H1 (cell line): ENCODE data around the gene S100A11. TPM values are rescaled to one million over a fixed set of nuclear protein-coding genes. Genes with fewer than 3 reads are reported as not detected.

ENCODE experiments used
- CTCF ChIA-PET: fragments of 300-600 bp; sonication (Branson Sonifier 250); formaldehyde crosslinking; loops from one replicate; lab custom pipeline; 2021; ENCODE audit not compliant: partially characterized antibody; lab: Charles Lee
- POLR2A ChIA-PET: fragments of 300-600 bp; sonication (Branson Sonifier 250); formaldehyde crosslinking; loops from one replicate; lab custom pipeline; 2021; ENCODE audit warnings: inconsistent platforms; ENCODE audit not compliant: partially characterized antibody; lab: Charles Lee
- DNase-seq, 2 experiments: peaks; one replicate each; pipeline versions ENCODE4 v3.0.0 to v3.0.0-alpha.2; 2010 to 2022; ENCODE audit warnings: low spot score in 2 of 2, low read depth in 1 of 2, mixed read lengths in 1 of 2
- FAIRE-seq: peaks from 2 replicates; lab custom pipeline; 2011; peaks lifted over from hg19 to GRCh38; lab: Jason Lieb, UNC
- H2AFZ ChIP-seq: 2 replicates; pipeline ENCODE4 v1.8.1; 2012; ENCODE audit warnings: low read length, inconsistent platforms
- H2AK5ac ChIP-seq: 2 replicates; pipeline ENCODE4 v1.6.1; 2013; ENCODE audit warnings: low read depth, low read length
- H2BK120ac ChIP-seq: replicated peaks from 2 replicates; pipeline ENCODE3; 2013; ENCODE audit warnings: low read depth, low read length, inconsistent platforms
- H2BK12ac ChIP-seq: 2 replicates; pipeline ENCODE4 v1.6.1; 2013; ENCODE audit warnings: low read depth, low read length
- H2BK15ac ChIP-seq: 2 replicates; pipeline ENCODE4 v1.6.1; 2013; ENCODE audit warnings: low read length
- H2BK20ac ChIP-seq: 2 replicates; pipeline ENCODE4 v1.6.1; 2013; ENCODE audit warnings: low read length
- H2BK5ac ChIP-seq: 2 replicates; pipeline ENCODE4 v1.6.1; 2013; ENCODE audit warnings: low read depth, low read length
- H3K14ac ChIP-seq: 2 replicates; pipeline ENCODE4 v1.6.1; 2013; ENCODE audit warnings: inconsistent platforms; ENCODE audit not compliant: insufficient read length
- H3K18ac ChIP-seq: 2 replicates; pipeline ENCODE4 v1.6.1; 2013; ENCODE audit warnings: low read length; ENCODE audit errors: extremely low read depth
- H3K23ac ChIP-seq: 2 replicates; pipeline ENCODE4 v1.6.1; 2013; ENCODE audit warnings: inconsistent platforms; ENCODE audit not compliant: insufficient read length
- H3K23me2 ChIP-seq: 2 replicates; pipeline ENCODE4 v1.6.1; 2013; ENCODE audit warnings: low read depth, low read length
- H3K27ac ChIP-seq: 2 replicates; pipeline ENCODE4 v1.6.1; 2011; ENCODE audit warnings: low read depth, low read length, inconsistent platforms
- H3K27me3 ChIP-seq, 4 experiments: replicated peaks in 1 of 4; 1 replicate in 1 of 4; 2 replicates in 3 of 4; pipeline versions ENCODE4 v1.6.1 to v1.8.1; 2011 to 2013; ENCODE audit warnings: low read length in 3 of 4, mild to moderate bottlenecking in 3 of 4, inconsistent platforms in 2 of 4, mixed read lengths in 2 of 4, moderate library complexity in 1 of 4; ENCODE audit not compliant: control insufficient read depth in 3 of 4, insufficient read depth in 3 of 4; ENCODE audit errors: extremely low read depth in 1 of 4
- H3K36me3 ChIP-seq, 4 experiments: 2 replicates each; pipeline versions ENCODE4 v1.6.1 to v1.8.1; 2011 to 2013; ENCODE audit warnings: mild to moderate bottlenecking in 4 of 4, low read length in 3 of 4, moderate library complexity in 2 of 4, control low read depth in 1 of 4, inconsistent platforms in 1 of 4; ENCODE audit not compliant: insufficient read depth in 4 of 4, control insufficient read depth in 2 of 4
- H3K4ac ChIP-seq: replicated peaks from 2 replicates; pipeline ENCODE3; 2013; ENCODE audit warnings: low read length, low read depth, mixed read lengths, inconsistent platforms; ENCODE audit not compliant: insufficient read length
- H3K4me1 ChIP-seq, 4 experiments: replicated peaks in 1 of 4; 1 replicate in 1 of 4; 2 replicates in 3 of 4; pipeline versions ENCODE4 v1.6.1 to v1.8.1; 2011 to 2013; ENCODE audit warnings: low read length in 3 of 4, inconsistent platforms in 2 of 4, mixed read lengths in 1 of 4; ENCODE audit not compliant: insufficient read depth in 4 of 4, control insufficient read depth in 3 of 4
- H3K4me2 ChIP-seq, 2 experiments: 2 replicates each; pipeline versions ENCODE4 v1.6.1 to v1.8.1; 2011 to 2013; ENCODE audit warnings: low read depth in 2 of 2, low read length in 2 of 2, control low read depth in 1 of 2, inconsistent platforms in 1 of 2, mild to moderate bottlenecking in 1 of 2; ENCODE audit not compliant: insufficient read depth in 1 of 2
- H3K4me3 ChIP-seq, 4 experiments: fragments of 200-600, 300-600 bp in 1 of 4; sonication (generic), shearing (Covaris generic), sonication (Bioruptor Twin) in 1 of 4; 2 replicates each; pipeline versions ENCODE4 v1.5.1 to v1.8.1; 2011 to 2016; ENCODE audit warnings: low read length in 4 of 4, low read depth in 3 of 4, control low read depth in 2 of 4, inconsistent platforms in 2 of 4, mild to moderate bottlenecking in 2 of 4, mixed read lengths in 1 of 4, moderate library complexity in 1 of 4; ENCODE audit not compliant: insufficient read depth in 2 of 4; ENCODE audit errors: extremely low read depth in 1 of 4
- H3K56ac ChIP-seq: replicated peaks from 2 replicates; pipeline ENCODE3; 2013; ENCODE audit warnings: low read depth, mild to moderate bottlenecking, mixed read lengths, low read length, inconsistent platforms; ENCODE audit not compliant: insufficient read length
- H3K79me1 ChIP-seq: 2 replicates; pipeline ENCODE4 v1.6.1; 2013; ENCODE audit warnings: low read depth, low read length, control low read depth
- H3K79me2 ChIP-seq, 2 experiments: 2 replicates each; pipeline versions ENCODE4 v1.6.1 to v1.8.1; 2012 to 2013; ENCODE audit warnings: low read length in 2 of 2, mild to moderate bottlenecking in 2 of 2, inconsistent platforms in 1 of 2; ENCODE audit not compliant: insufficient read depth in 2 of 2, control insufficient read depth in 1 of 2
- H3K9ac ChIP-seq, 4 experiments: replicated peaks in 1 of 4; 1 replicate in 1 of 4; 2 replicates in 3 of 4; pipeline versions ENCODE4 v1.6.1 to v1.8.1; 2011 to 2013; ENCODE audit warnings: low read depth in 3 of 4, low read length in 3 of 4, control low read depth in 2 of 4, mild to moderate bottlenecking in 2 of 4, moderate library complexity in 2 of 4, inconsistent platforms in 1 of 4; ENCODE audit errors: extremely low read depth in 1 of 4
- H3K9me3 ChIP-seq, 2 experiments: 2 replicates each; pipeline versions ENCODE4 v1.6.1 to v1.8.1; 2012 to 2013; ENCODE audit warnings: mild to moderate bottlenecking in 2 of 2, moderate library complexity in 2 of 2, control low read depth in 1 of 2, inconsistent platforms in 1 of 2, low read depth in 1 of 2, low read length in 1 of 2, mixed read lengths in 1 of 2; ENCODE audit not compliant: insufficient read depth in 2 of 2
- H4K20me1 ChIP-seq, 2 experiments: replicated peaks in 1 of 2; 2 replicates each; pipeline versions ENCODE3 to v1.8.1; 2011 to 2013; ENCODE audit warnings: inconsistent platforms in 2 of 2, low read length in 2 of 2, mild to moderate bottlenecking in 1 of 2; ENCODE audit not compliant: insufficient read depth in 2 of 2, control insufficient read depth in 1 of 2
- H4K5ac ChIP-seq: 2 replicates; pipeline ENCODE4 v1.6.1; 2013; ENCODE audit warnings: low read length, low read depth, mixed read lengths, inconsistent platforms; ENCODE audit not compliant: insufficient read length
- H4K8ac ChIP-seq: 2 replicates; pipeline ENCODE4 v1.8.0; 2013; ENCODE audit warnings: mild to moderate bottlenecking, moderate library complexity, low read length, inconsistent platforms; ENCODE audit not compliant: insufficient read depth; ENCODE audit errors: extremely low read depth
- H4K91ac ChIP-seq: replicated peaks from 2 replicates; pipeline ENCODE3; 2013; ENCODE audit warnings: low read length, mixed read lengths, inconsistent platforms; ENCODE audit not compliant: insufficient read length
- CBX8 ChIP-seq: fragments of 300-800, 300-1000 bp; sonication (generic); IDR thresholded peaks from 2 replicates; pipeline ENCODE4 v1.7.1; 2016; ENCODE audit warnings: low read depth, low read length, borderline replicate concordance
- EZH2 ChIP-seq: fragments of 200-600 bp; sonication (generic); IDR thresholded peaks from 2 replicates; pipeline ENCODE4 v1.7.1; 2012; ENCODE audit warnings: low read depth, mild to moderate bottlenecking, moderate library complexity, low read length, inconsistent platforms; ENCODE audit not compliant: severe bottlenecking
- POLR2A ChIP-seq, 2 experiments: IDR thresholded peaks; 1 replicate in 1 of 2; 2 replicates in 1 of 2; pipeline ENCODE4 v1.6.1; 2011; ENCODE audit warnings: low read depth in 2 of 2, low read length in 2 of 2, mild to moderate bottlenecking in 2 of 2; ENCODE audit errors: control extremely low read depth in 1 of 2
- SAP30 ChIP-seq: fragments of 300-600 bp; sonication (generic); IDR thresholded peaks from 2 replicates; pipeline ENCODE4 v1.7.1; 2012; ENCODE audit warnings: low read length, moderate library complexity, mild to moderate bottlenecking, inconsistent platforms; ENCODE audit not compliant: insufficient read depth, insufficient replicate concordance
- SIN3A ChIP-seq, 2 experiments: IDR thresholded peaks in 1 of 2; conservative IDR thresholded peaks in 1 of 2; 2 replicates each; pipeline ENCODE4 v1.6.1; 2011 to 2012; ENCODE audit warnings: low read length in 2 of 2, improper control_type of control experiment in 1 of 2, low read depth in 1 of 2, mild to moderate bottlenecking in 1 of 2
- WGBS, 2 experiments: shearing (Covaris generic) in 1 of 2; methylation state at CpG; one replicate each; pipeline versions ENCODE4 v1.1.6 to v1.1.7; 2013 to 2015; ENCODE audit warnings: low lambda C conversion rate in 2 of 2, mixed read lengths in 2 of 2, inconsistent platforms in 1 of 2, low coverage in 1 of 2, missing lambda C conversion rate in 1 of 2; ENCODE audit not compliant: insufficient replicate concordance in 2 of 2, insufficient coverage in 1 of 2, insufficient read length in 1 of 2; ENCODE audit errors: extremely low coverage in 1 of 2, missing lambda C conversion rate in 1 of 2; 5-methylcytosine and 5-hydroxymethylcytosine counted together
- polyA plus RNA-seq, 7 experiments: library from polyadenylated mRNA; depleted of rRNA in 3 of 7; stranded (reverse) in 5 of 7; unstranded in 2 of 7; fragments of >200 nt in 5 of 7; fragments of 200-250 nt in 2 of 7; gene quantifications; 1 replicate in 5 of 7; 2 replicates in 1 of 7; 4 replicates in 1 of 7; pipeline versions ENCODE4 v1.2.1 to v1.2.3, GENCODE V29; 2011 to 2013; ENCODE audit warnings: missing spikeins in 2 of 7, mixed read lengths in 2 of 7
- total RNA-seq: library from RNA; stranded (reverse); fragmentation: NEBNext Ultra II Directional; extraction: Animal tissue kit (Norgen Biotek cat#: 25700); gene quantifications from 2 replicates; pipeline ENCODE4 v1.2.1, GENCODE V29; 2021
- TF ChIP-seq, protein P1 (sequence below), 3 experiments: IDR thresholded peaks; 1 replicate in 2 of 3; 2 replicates in 1 of 3; pipeline versions ENCODE4 v1.5.1 to v1.6.1; 2011; ENCODE audit warnings: low read length in 3 of 3, mild to moderate bottlenecking in 3 of 3, inconsistent platforms in 2 of 3, low read depth in 1 of 3, moderate library complexity in 1 of 3; ENCODE audit not compliant: insufficient read depth in 1 of 3; ENCODE audit errors: control extremely low read depth in 1 of 3
- TF ChIP-seq, protein P2 (sequence below): IDR thresholded peaks from 2 replicates; pipeline ENCODE4 v1.6.1; 2012; ENCODE audit warnings: low read length, inconsistent platforms

S100A11 gene
- total and polyA plus RNA-seq, 2 of the 8 experiments (the other 6 are each of a cell fraction or from before 2014, with no cell fraction given): 120 to 343 TPM

DNA sequence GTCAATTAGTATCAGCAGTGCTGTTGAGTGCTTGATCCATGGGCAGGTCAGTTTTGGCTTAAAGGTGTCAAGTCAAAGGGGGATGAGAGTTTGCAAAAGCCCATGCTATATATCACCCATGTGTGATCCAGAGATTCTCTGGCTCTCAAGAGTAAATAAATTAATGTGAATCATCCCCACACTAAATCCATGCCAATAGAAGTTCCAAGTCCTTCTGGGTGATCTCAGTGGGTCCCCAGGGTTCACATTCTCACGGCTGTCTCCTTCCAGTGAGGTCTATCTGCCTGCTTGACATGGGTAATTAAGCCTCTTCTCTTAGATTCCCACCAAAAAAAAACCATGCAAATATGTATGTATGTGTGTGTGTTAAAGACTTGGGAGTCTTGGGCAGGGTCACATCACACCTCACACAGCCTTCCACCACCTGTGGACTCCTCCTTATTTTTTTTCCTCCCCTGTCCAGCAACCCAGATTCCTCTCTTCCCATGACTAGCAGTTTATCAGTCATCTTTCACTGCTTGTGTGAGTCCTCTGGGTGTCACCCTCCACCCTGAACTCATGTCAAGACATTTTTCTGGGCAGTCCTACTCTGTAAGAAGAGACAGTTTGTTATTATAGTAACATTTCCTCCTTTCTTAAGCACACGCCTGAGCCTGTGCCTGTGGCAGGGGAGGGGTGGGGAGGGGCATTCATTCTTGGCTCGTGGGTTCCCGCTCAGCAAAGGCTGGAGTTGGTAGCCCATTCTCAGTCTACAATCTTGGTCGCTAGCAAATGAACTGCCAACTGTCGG lies 14.3 kb upstream of the S100A11 start:
- H3K23ac ChIP-seq: no peak overlapping the region
- H3K56ac ChIP-seq: no peak overlapping the region
- H3K4me1 ChIP-seq: peaks cover 8 to 16% (median 11%) of the 10 kb centered on the region in 4 experiments; a peak in 5 of 7 replicates
- no peak overlapping the region for H2BK120ac ChIP-seq
- H3K79me2 ChIP-seq: no peaks in the 10 kb centered on the region
- H2AFZ ChIP-seq: no peak overlapping the region
- H4K20me1 ChIP-seq: no peaks in the 10 kb centered on the region
- H4K91ac ChIP-seq: no peak overlapping the region
- H2BK20ac ChIP-seq: no peak overlapping the region
- H3K23me2 ChIP-seq: no peaks in the 10 kb centered on the region; the same call in 1 of the 2 replicates
- H3K4me3 ChIP-seq: no peak overlapping the region
- no peak overlapping the region for H2BK12ac ChIP-seq
- POLR2A ChIA-PET: interaction anchor here (0.5 kb wide), 1 partner anchor 15 kb away, joined by 3 read pairs; no protein-coding TSS in a partner anchor
- no peaks in the 10 kb centered on the region; a peak in 1 of 7 replicates for H3K27me3 ChIP-seq
- H3K79me1 ChIP-seq: no peaks in the 10 kb centered on the region
- no peak overlapping the region for H4K8ac ChIP-seq
- H2BK15ac ChIP-seq: no peak overlapping the region
- H3K18ac ChIP-seq: no peak overlapping the region
- WGBS, 2 experiments: 85% methylated on average over 6 of the region's 6 CpGs; no CpG with 5 or more reads in 1 of the 2 experiments
- H3K4me2 ChIP-seq: no peak overlapping the region
- no peak overlapping the region for H2AK5ac ChIP-seq
- no peak overlapping the region for H3K27ac ChIP-seq
- H3K9ac ChIP-seq: no peak overlapping the region
- no peaks in the 10 kb centered on the region for H3K36me3 ChIP-seq
- DNase-seq (no peak), FAIRE-seq (no peak)
- no peak overlapping the region for H3K4ac ChIP-seq
- no peaks in the 10 kb centered on the region for H3K9me3 ChIP-seq
- CTCF ChIA-PET: interaction anchor here (0.9 to 3.1 kb wide), 5 partner anchors 11 to 407 kb away, joined by 3 to 11 read pairs (median 4); no protein-coding TSS in a partner anchor
- H2BK5ac ChIP-seq: no peak overlapping the region
- no peak overlapping the region for H3K14ac ChIP-seq
- no peak overlapping the region for H4K5ac ChIP-seq
- TF ChIP-seq SIN3A (conservative IDR thresholded peaks at IDR 0.05 in 1 of 2, IDR thresholded peaks at IDR 0.05 in 1 of 2; ENCODE audit: low read depth in 1 of 2, low read length in 2 of 2) (no peak), EZH2 (no peak), POLR2A (IDR thresholded peaks at IDR 0.05; ENCODE audit: control extremely low read depth in 1 of 2, low read depth in 2 of 2, low read length in 2 of 2) (no peak), SAP30 (no peak), CBX8 (no peak)
- TF ChIP-seq, protein P1, sequence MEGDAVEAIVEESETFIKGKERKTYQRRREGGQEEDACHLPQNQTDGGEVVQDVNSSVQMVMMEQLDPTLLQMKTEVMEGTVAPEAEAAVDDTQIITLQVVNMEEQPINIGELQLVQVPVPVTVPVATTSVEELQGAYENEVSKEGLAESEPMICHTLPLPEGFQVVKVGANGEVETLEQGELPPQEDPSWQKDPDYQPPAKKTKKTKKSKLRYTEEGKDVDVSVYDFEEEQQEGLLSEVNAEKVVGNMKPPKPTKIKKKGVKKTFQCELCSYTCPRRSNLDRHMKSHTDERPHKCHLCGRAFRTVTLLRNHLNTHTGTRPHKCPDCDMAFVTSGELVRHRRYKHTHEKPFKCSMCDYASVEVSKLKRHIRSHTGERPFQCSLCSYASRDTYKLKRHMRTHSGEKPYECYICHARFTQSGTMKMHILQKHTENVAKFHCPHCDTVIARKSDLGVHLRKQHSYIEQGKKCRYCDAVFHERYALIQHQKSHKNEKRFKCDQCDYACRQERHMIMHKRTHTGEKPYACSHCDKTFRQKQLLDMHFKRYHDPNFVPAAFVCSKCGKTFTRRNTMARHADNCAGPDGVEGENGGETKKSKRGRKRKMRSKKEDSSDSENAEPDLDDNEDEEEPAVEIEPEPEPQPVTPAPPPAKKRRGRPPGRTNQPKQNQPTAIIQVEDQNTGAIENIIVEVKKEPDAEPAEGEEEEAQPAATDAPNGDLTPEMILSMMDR (IDR thresholded peaks at IDR 0.05; ENCODE audit: control extremely low read depth in 1 of 3, insufficient read depth in 1 of 3, low read depth in 1 of 3, low read length in 3 of 3): no peak
- TF ChIP-seq, protein P2, sequence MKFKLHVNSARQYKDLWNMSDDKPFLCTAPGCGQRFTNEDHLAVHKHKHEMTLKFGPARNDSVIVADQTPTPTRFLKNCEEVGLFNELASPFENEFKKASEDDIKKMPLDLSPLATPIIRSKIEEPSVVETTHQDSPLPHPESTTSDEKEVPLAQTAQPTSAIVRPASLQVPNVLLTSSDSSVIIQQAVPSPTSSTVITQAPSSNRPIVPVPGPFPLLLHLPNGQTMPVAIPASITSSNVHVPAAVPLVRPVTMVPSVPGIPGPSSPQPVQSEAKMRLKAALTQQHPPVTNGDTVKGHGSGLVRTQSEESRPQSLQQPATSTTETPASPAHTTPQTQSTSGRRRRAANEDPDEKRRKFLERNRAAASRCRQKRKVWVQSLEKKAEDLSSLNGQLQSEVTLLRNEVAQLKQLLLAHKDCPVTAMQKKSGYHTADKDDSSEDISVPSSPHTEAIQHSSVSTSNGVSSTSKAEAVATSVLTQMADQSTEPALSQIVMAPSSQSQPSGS: no peak
